Ectodermal cell (in vitro differentiated cells): ENCODE data around the gene GEN1.

Source experiments
- H3K27ac ChIP-seq: 2 replicates; pipeline ENCODE4 v1.7.0; 2013; ENCODE audit warnings: mild to moderate bottlenecking, low read depth, low read length; ENCODE audit not compliant: insufficient read depth, poor library complexity, severe bottlenecking
- H3K27me3 ChIP-seq: 2 replicates; pipeline ENCODE4 v1.7.0; 2013; ENCODE audit warnings: mild to moderate bottlenecking, low read length; ENCODE audit not compliant: insufficient read depth, control insufficient read depth, poor library complexity, severe bottlenecking
- H3K36me3 ChIP-seq: one replicate; pipeline ENCODE4 v1.7.0; 2013; ENCODE audit warnings: low read length; ENCODE audit not compliant: control insufficient read depth, insufficient read depth
- H3K4me1 ChIP-seq: one replicate; pipeline ENCODE4 v1.7.0; 2013; ENCODE audit warnings: low read length; ENCODE audit not compliant: control insufficient read depth, insufficient read depth
- H3K4me3 ChIP-seq: 2 replicates; pipeline ENCODE4 v1.7.0; 2013; ENCODE audit warnings: low read depth, low read length, control low read depth; ENCODE audit not compliant: insufficient read depth
- H3K9me3 ChIP-seq: 2 replicates; pipeline ENCODE4 v1.7.0; 2013; ENCODE audit warnings: mild to moderate bottlenecking, low read length, moderate library complexity; ENCODE audit not compliant: control insufficient read depth
- WGBS, 2 experiments: methylation state at CpG; one replicate each; pipeline ENCODE4 v1.1.7; 2013; ENCODE audit warnings: missing lambda C conversion rate in 2 of 2; 5-methylcytosine and 5-hydroxymethylcytosine counted together

Gene GEN1

GRCh38 chr2:17768894-17769293 lies 15.0 kb downstream of the GEN1 start:
- Histone ChIP-seq H3K27me3 (no peaks in the 10 kb centered on the region), H3K4me1 (no peaks in the 10 kb centered on the region), H3K9me3 (no peaks in the 10 kb centered on the region), H3K36me3 (peaks cover 16% of the 10 kb centered on the region), H3K27ac (no peak overlapping the region), H3K4me3 (no peak overlapping the region)
- 97% methylated on average over 4 of the region's 4 CpGs for whole genome bisulfite sequencing, 2 experiments

- no peaks in the 10 kb centered on the region for H3K4me1 ChIP-seq
- WGBS, 2 experiments, result 92% methylated on average over 1 of the region's 2 CpGs; no CpG with 5 or more reads in 1 of the 2 experiments
- H3K4me3 ChIP-seq, result no peak overlapping the region
- H3K27me3 ChIP-seq, result no peaks in the 10 kb centered on the region
- H3K36me3 ChIP-seq, result peaks cover 12% of the 10 kb centered on the region
- H3K27ac ChIP-seq, result no peak overlapping the region
- no peaks in the 10 kb centered on the region for H3K9me3 ChIP-seq
Observed at GRCh38 chr2:17771956-17772355, 18.0 kb downstream of the GEN1 start.

- H3K36me3 ChIP-seq, result peaks cover 11% of the 10 kb centered on the region
- H3K4me3 ChIP-seq, result no peak overlapping the region
- H3K27me3 ChIP-seq, result no peaks in the 10 kb centered on the region
- H3K4me1 ChIP-seq, result no peaks in the 10 kb centered on the region
- WGBS, 2 experiments, result 85 to 100% methylated on average over 2 of the region's 2 CpGs
- no peak overlapping the region for H3K27ac ChIP-seq
- H3K9me3 ChIP-seq, result no peaks in the 10 kb centered on the region
Observed at GRCh38 chr2:17772532-17772931, 18.6 kb downstream of the GEN1 start.

- WGBS, 2 experiments, result 89 to 98% methylated on average over 1 of the region's 1 CpG
- Histone ChIP-seq H3K9me3 (no peaks in the 10 kb centered on the region), H3K4me1 (no peaks in the 10 kb centered on the region), H3K36me3 (peaks cover 20% of the 10 kb centered on the region), H3K27ac (no peak overlapping the region), H3K4me3 (no peak overlapping the region), H3K27me3 (no peaks in the 10 kb centered on the region)
Observed at GRCh38 chr2:17780546-17780945, 26.6 kb downstream of the GEN1 start.

- H3K4me1 ChIP-seq, result no peaks in the 10 kb centered on the region
- 83 to 100% methylated on average over 1 of the region's 1 CpG for WGBS, 2 experiments
- no peaks in the 10 kb centered on the region for H3K9me3 ChIP-seq
- H3K4me3 ChIP-seq, result no peak overlapping the region
- no peak overlapping the region for H3K27ac ChIP-seq
- no peaks in the 10 kb centered on the region for H3K27me3 ChIP-seq
- H3K36me3 ChIP-seq, result peaks cover 17% of the 10 kb centered on the region
Observed at GRCh38 chr2:17781482-17781881, 27.5 kb downstream of the GEN1 start.

GRCh38 chr2:17786727-17787126 lies 32.8 kb downstream of the GEN1 start:
- no peaks in the 10 kb centered on the region for H3K27me3 ChIP-seq
- H3K27ac ChIP-seq, result no peak overlapping the region
- 90 to 91% methylated on average over 3 of the region's 3 CpGs for WGBS, 2 experiments
- peaks cover under 1% of the 10 kb centered on the region for H3K36me3 ChIP-seq
- H3K4me3 ChIP-seq, result no peak overlapping the region
- no peaks in the 10 kb centered on the region for H3K9me3 ChIP-seq
- no peaks in the 10 kb centered on the region for H3K4me1 ChIP-seq

- Histone ChIP-seq H3K27ac (no peak overlapping the region), H3K27me3 (no peaks in the 10 kb centered on the region), H3K9me3 (no peaks in the 10 kb centered on the region), H3K4me1 (no peaks in the 10 kb centered on the region), H3K36me3 (no peaks in the 10 kb centered on the region), H3K4me3 (no peak overlapping the region)
- 87 to 89% methylated on average over 4 of the region's 4 CpGs for WGBS, 2 experiments
Observed at GRCh38 chr2:17788773-17789172, 34.8 kb downstream of the GEN1 start.

GRCh38 chr2:17790536-17790935 lies 36.6 kb downstream of the GEN1 start:
- Histone ChIP-seq H3K27ac (no peak overlapping the region), H3K36me3 (no peaks in the 10 kb centered on the region), H3K4me3 (no peak overlapping the region), H3K4me1 (no peaks in the 10 kb centered on the region), H3K9me3 (no peaks in the 10 kb centered on the region), H3K27me3 (no peaks in the 10 kb centered on the region)
- 88 to 91% methylated on average over 1 of the region's 1 CpG for WGBS, 2 experiments

GRCh38 chr2:17791121-17791816 lies 37.3 kb downstream of the GEN1 start:
- no peak overlapping the region for H3K4me3 ChIP-seq
- H3K27me3 ChIP-seq, result no peaks in the 10 kb centered on the region
- no peaks in the 10 kb centered on the region for H3K9me3 ChIP-seq
- H3K27ac ChIP-seq, result no peak overlapping the region
- no peaks in the 10 kb centered on the region for H3K36me3 ChIP-seq
- no peaks in the 10 kb centered on the region for H3K4me1 ChIP-seq
- 89 to 91% methylated on average over 5 of the region's 5 CpGs for WGBS, 2 experiments

- Histone ChIP-seq H3K4me1 (no peaks in the 10 kb centered on the region), H3K9me3 (no peaks in the 10 kb centered on the region), H3K4me3 (no peak overlapping the region), H3K27ac (no peak overlapping the region), H3K36me3 (no peaks in the 10 kb centered on the region), H3K27me3 (no peaks in the 10 kb centered on the region)
- WGBS, 2 experiments, result 96 to 97% methylated on average over 2 of the region's 2 CpGs
Observed at GRCh38 chr2:17791817-17792130, 37.8 kb downstream of the GEN1 start.

GRCh38 chr2:17792515-17792914 lies 38.6 kb downstream of the GEN1 start:
- no peaks in the 10 kb centered on the region for H3K9me3 ChIP-seq
- no peaks in the 10 kb centered on the region for H3K27me3 ChIP-seq
- no peak overlapping the region for H3K27ac ChIP-seq
- no peaks in the 10 kb centered on the region for H3K36me3 ChIP-seq
- no peaks in the 10 kb centered on the region for H3K4me1 ChIP-seq
- WGBS, 2 experiments, result 71% methylated on average over 1 of the region's 1 CpG; no CpG with 5 or more reads in 1 of the 2 experiments
- H3K4me3 ChIP-seq, result no peak overlapping the region
